Mammary epithelial cell (primary cell): Measurements from ENCODE around the gene LRRC7.

Experiments
- EZH2 ChIP-seq: IDR thresholded peaks from 2 replicates; pipeline ENCODE4 v1.6.1; 2012; ENCODE audit warnings: low read length, inconsistent platforms, borderline replicate concordance
- TF ChIP-seq, protein P1 (sequence below), 2 donors: IDR thresholded peaks in 1 of 2; conservative IDR thresholded peaks in 1 of 2; 2 replicates each; pipeline ENCODE4 v1.5.1; 2011 to 2012; ENCODE audit warnings: inconsistent platforms in 2 of 2, low read length in 2 of 2, mild to moderate bottlenecking in 2 of 2, control low read depth in 1 of 2, low read depth in 1 of 2; ENCODE audit not compliant: insufficient read depth in 1 of 2; ENCODE audit errors: extremely low read depth in 1 of 2

DNA sequence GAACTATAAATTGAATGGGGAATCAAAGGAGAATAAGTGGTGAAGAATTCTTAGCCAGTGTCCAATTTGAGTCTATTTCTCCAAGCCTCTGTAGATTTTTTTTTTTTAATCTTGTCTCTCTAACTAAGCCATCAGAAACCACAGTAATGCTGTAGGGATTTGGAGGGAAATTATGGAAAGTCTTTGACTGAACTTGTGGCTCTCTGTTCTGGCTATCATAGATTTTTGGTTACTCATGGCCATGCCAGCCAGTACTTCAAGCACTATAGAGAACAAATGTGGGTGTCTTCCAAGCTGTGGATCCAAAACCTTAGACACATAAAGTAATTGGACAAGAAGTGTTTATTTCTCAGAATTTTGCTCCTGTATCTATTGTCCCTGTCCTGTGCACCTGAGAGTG, 489.8 kb downstream of the LRRC7 start:
- TF ChIP-seq, protein P1, sequence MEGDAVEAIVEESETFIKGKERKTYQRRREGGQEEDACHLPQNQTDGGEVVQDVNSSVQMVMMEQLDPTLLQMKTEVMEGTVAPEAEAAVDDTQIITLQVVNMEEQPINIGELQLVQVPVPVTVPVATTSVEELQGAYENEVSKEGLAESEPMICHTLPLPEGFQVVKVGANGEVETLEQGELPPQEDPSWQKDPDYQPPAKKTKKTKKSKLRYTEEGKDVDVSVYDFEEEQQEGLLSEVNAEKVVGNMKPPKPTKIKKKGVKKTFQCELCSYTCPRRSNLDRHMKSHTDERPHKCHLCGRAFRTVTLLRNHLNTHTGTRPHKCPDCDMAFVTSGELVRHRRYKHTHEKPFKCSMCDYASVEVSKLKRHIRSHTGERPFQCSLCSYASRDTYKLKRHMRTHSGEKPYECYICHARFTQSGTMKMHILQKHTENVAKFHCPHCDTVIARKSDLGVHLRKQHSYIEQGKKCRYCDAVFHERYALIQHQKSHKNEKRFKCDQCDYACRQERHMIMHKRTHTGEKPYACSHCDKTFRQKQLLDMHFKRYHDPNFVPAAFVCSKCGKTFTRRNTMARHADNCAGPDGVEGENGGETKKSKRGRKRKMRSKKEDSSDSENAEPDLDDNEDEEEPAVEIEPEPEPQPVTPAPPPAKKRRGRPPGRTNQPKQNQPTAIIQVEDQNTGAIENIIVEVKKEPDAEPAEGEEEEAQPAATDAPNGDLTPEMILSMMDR (conservative IDR thresholded peaks at IDR 0.05 in 1 of 2, IDR thresholded peaks at IDR 0.05 in 1 of 2; ENCODE audit: extremely low read depth in 1 of 2, insufficient read depth in 1 of 2, low read depth in 1 of 2, low read length in 2 of 2): no peak
- TF ChIP-seq EZH2: no peak
